Gastrocnemius medialis (tissue), 4 donors: ENCODE data around the gene MEGF11. TPM values are rescaled to one million over a fixed set of nuclear protein-coding genes. Genes with fewer than 3 reads are reported as not detected.

Experiments
- ATAC-seq, 2 donors: fragments of 150-250 bp; one replicate each; pipeline ENCODE4 v1.9.1; 2016
- DNase-seq, 2 donors: peaks; one replicate each; pipeline ENCODE4 v3.0.0-alpha.2; 2019
- H3K27ac ChIP-seq, 4 donors: fragments of 200-600 bp; sonication (generic); 1 replicate in 1 of 4; 2 replicates in 3 of 4; pipeline ENCODE4 v1.5.1; 2016 to 2018; ENCODE audit warnings: mild to moderate bottlenecking in 2 of 4, moderate library complexity in 1 of 4
- H3K27me3 ChIP-seq, 3 donors: fragments of 200-600 bp; sonication (generic) in 2 of 3; 1 replicate in 1 of 3; 2 replicates in 2 of 3; pipeline versions ENCODE4 v1.5.1 to v1.6.0; 2016 to 2019; ENCODE audit warnings: mild to moderate bottlenecking in 1 of 3, moderate library complexity in 1 of 3
- H3K36me3 ChIP-seq, 2 donors: fragments of 200-600 bp; sonication (generic) in 1 of 2; one replicate each; pipeline ENCODE4 v1.5.1; 2017 to 2018
- H3K4me1 ChIP-seq, 2 donors: fragments of 200-600 bp; sonication (generic) in 1 of 2; one replicate each; pipeline ENCODE4 v1.5.1; 2016 to 2017; ENCODE audit warnings: mild to moderate bottlenecking in 2 of 2
- H3K4me3 ChIP-seq, 4 donors: fragments of 200-600 bp; sonication (generic) in 3 of 4; 1 replicate in 1 of 4; 2 replicates in 3 of 4; pipeline ENCODE4 v1.5.1; 2016 to 2019; ENCODE audit warnings: mild to moderate bottlenecking in 2 of 4
- H3K9me3 ChIP-seq, 3 donors: fragments of 200-600 bp; sonication (generic) in 2 of 3; 1 replicate in 1 of 3; 2 replicates in 2 of 3; pipeline ENCODE4 v1.5.1; 2016 to 2019
- POLR2A ChIP-seq, 2 donors: fragments of 450-650 bp; IDR thresholded peaks; one replicate each; pipeline ENCODE4 v1.6.1; 2017; ENCODE audit warnings: antibody characterized with exemption in 2 of 2, mild to moderate bottlenecking in 2 of 2, moderate library complexity in 2 of 2
- in situ Hi-C, 4 donors: fragments of 200-750 bp; cut with MboI; loops; one replicate each; pipeline versions ENCODE4 v1.15.0 to v1.8.0; 2017; ENCODE audit warnings: low sequenced_read_pairs in 4 of 4
- intact Hi-C: fragments of 100-400 bp; cut with DNase I; formaldehyde crosslinking; loops from one replicate; pipeline ENCODE4 v1.15.1; 2023; ENCODE audit warnings: low total_unique reads
- total RNA-seq, 4 donors: library from RNA; depleted of rRNA; stranded (reverse); fragments of >200 nt; gene quantifications; one replicate each; pipeline versions ENCODE4 v1.1.0 to v1.2.3, GENCODE V29; 2016
- TF ChIP-seq, protein P1 (sequence below), 5 experiments: fragments of 450-650 bp in 3 of 5; fragments of 200-600 bp in 2 of 5; sonication (generic) in 2 of 5; IDR thresholded peaks in 4 of 5; conservative IDR thresholded peaks in 1 of 5; 1 replicate in 4 of 5; 2 replicates in 1 of 5; pipeline ENCODE4 v1.5.1; 2016 to 2019; ENCODE audit warnings: antibody characterized with exemption in 5 of 5, mild to moderate bottlenecking in 3 of 5, moderate library complexity in 3 of 5

Gene MEGF11
- total RNA-seq, 4 donors from 2014 or later = not detected

DNA sequence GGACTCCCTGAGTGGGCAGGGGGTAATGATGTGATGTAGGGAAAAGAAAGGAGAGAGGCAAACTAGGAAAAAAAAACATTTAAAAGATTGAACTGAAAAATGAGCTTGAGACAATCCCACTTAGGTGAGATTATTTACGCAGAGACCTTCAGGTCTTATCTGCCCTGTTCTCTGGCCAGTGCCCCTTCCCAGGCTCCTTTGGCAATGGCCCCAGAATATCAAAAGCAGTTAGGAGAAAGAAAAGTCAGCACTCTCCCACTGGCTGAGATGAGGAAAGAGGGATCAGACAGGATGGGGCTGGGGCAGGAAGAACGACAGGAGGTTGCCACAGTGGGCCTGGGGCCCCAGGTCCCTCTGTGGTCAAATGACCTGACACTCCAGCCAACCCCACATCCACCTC is 105.4 kb downstream of the MEGF11 start:
- Histone ChIP-seq H3K4me1 (no peaks in the 10 kb centered on the region), H3K4me3 (no peak overlapping the region), H3K27me3 (peaks cover 0 to 16% (median 0%) of the 10 kb centered on the region in 3 donors), H3K36me3 (no peaks in the 10 kb centered on the region), H3K27ac (no peak overlapping the region), H3K9me3 (no peaks in the 10 kb centered on the region)
- TF ChIP-seq, protein P1, sequence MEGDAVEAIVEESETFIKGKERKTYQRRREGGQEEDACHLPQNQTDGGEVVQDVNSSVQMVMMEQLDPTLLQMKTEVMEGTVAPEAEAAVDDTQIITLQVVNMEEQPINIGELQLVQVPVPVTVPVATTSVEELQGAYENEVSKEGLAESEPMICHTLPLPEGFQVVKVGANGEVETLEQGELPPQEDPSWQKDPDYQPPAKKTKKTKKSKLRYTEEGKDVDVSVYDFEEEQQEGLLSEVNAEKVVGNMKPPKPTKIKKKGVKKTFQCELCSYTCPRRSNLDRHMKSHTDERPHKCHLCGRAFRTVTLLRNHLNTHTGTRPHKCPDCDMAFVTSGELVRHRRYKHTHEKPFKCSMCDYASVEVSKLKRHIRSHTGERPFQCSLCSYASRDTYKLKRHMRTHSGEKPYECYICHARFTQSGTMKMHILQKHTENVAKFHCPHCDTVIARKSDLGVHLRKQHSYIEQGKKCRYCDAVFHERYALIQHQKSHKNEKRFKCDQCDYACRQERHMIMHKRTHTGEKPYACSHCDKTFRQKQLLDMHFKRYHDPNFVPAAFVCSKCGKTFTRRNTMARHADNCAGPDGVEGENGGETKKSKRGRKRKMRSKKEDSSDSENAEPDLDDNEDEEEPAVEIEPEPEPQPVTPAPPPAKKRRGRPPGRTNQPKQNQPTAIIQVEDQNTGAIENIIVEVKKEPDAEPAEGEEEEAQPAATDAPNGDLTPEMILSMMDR (IDR thresholded peaks at IDR 0.05 in 4 of 5, conservative IDR thresholded peaks at IDR 0.05 in 1 of 5) = no peak
- no peak for TF ChIP-seq POLR2A (IDR thresholded peaks at IDR 0.05)
- no peak for DNase-seq
- intact Hi-C loops (no loop called here), in situ Hi-C loops (no loop called here)
- no peak for ATAC-seq

DNA sequence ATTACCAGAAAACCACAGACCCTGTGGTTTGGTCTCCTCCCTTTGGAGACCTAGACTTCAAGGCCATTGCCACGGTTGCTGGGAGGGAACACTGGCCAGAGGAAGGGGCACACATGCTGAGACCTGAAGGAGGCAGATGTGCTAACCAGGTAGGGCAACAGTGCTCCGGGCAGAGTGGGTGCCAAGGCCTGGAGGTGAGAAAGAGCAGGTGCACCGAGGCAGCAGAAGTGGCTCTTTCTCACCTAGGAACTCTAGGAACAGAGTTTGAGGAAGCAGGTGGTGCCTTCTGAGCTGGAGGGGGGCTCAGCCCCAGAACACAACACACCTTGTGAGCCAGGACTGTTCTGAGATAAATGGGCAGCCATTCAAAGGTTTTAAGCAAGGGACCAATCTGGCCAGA is 106.1 kb downstream of the MEGF11 start:
- Histone ChIP-seq H3K9me3 (no peaks in the 10 kb centered on the region), H3K4me3 (no peak overlapping the region), H3K36me3 (no peaks in the 10 kb centered on the region), H3K27ac (no peak overlapping the region), H3K27me3 (peaks cover 0 to 11% (median 0%) of the 10 kb centered on the region in 3 donors), H3K4me1 (no peaks in the 10 kb centered on the region)
- intact Hi-C loops (no loop called here), in situ Hi-C loops (no loop called here)
- ATAC-seq = no peak
- TF ChIP-seq POLR2A (IDR thresholded peaks at IDR 0.05) = no peak
- TF ChIP-seq, protein P1 (IDR thresholded peaks at IDR 0.05 in 4 of 5, conservative IDR thresholded peaks at IDR 0.05 in 1 of 5) = no peak
- DNase-seq = no peak

DNA sequence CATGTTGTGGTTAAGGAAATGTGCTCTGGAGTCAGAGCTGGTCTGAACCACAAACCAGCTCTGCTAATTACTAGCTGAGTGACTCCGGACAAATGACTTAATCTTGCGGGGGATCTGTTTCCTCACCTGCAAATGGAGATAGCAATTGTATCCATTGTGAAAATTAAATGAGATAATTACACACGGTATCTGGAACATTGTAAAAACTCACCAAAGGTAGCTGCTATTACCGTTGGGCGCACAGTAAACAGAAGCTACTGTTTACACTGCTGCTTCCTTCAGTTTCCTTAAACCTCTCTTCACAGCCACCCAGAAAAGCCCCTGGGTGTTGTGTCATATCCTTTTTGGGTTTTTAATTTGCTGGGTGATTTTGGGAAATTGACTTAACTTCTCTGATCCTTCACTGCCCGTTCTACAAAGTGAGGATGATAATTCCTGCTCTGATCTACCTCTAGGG is 107.8 kb downstream of the MEGF11 start:
- no peak for TF ChIP-seq POLR2A (IDR thresholded peaks at IDR 0.05)
- TF ChIP-seq, protein P1 (IDR thresholded peaks at IDR 0.05 in 4 of 5, conservative IDR thresholded peaks at IDR 0.05 in 1 of 5) = no peak
- Histone ChIP-seq H3K4me3 (no peak overlapping the region), H3K9me3 (no peaks in the 10 kb centered on the region), H3K4me1 (peaks cover 0 to 5% of the 10 kb centered on the region in 2 donors), H3K27ac (no peak overlapping the region), H3K27me3 (peaks cover 0 to 11% (median 0%) of the 10 kb centered on the region in 3 donors), H3K36me3 (no peaks in the 10 kb centered on the region)
- in situ Hi-C loops (no loop called here), intact Hi-C loops (no loop called here)
- ATAC-seq = no peak
- DNase-seq = no peak

DNA sequence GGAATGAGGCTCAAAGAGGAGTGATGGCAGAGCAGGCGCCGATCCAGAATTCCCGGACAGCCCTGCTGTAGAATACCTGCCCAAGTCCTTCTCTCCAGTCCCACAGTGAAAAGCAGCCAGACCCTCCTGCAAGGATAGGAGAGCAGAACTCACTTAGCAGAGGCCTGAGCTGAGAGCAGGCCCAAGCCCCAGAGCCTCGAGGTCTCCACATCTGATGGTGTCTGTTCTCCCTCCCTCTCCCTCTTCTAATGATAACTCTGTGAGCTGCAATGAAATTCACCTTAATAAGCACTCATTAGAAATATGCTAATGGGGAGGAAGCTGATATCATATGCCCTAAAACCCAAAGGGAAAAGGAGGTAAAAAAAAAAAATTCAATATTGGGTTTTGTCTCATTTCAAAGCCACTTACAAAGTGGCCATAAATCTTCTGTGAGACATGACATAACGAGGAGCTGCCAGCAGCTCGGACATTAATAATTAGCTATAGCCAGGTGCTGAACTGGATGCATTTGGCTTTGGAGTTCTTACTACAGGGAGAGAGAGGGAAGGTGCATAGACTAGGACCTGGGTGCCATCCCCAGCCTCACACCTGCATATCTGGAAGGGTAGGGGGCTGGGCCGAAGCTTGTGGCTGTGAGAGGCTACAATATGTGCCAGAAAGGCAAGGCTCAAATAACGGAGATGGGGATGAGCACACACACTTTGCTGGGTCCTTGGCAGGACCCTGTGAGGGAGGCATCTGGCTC is 108.4 kb downstream of the MEGF11 start:
- in situ Hi-C loops = no loop called here
- intact Hi-C loops = no loop called here
- H3K36me3 ChIP-seq = no peaks in the 10 kb centered on the region
- H3K27me3 ChIP-seq = peaks cover 0 to 9% (median 0%) of the 10 kb centered on the region in 3 donors
- TF ChIP-seq, protein P1 (IDR thresholded peaks at IDR 0.05 in 4 of 5, conservative IDR thresholded peaks at IDR 0.05 in 1 of 5) = no peak
- no peak for TF ChIP-seq POLR2A (IDR thresholded peaks at IDR 0.05)
- H3K4me1 ChIP-seq = peaks cover 0 to 9% of the 10 kb centered on the region in 2 donors
- H3K9me3 ChIP-seq = no peaks in the 10 kb centered on the region
- no peak for ATAC-seq
- DNase-seq = no peak
- H3K4me3 ChIP-seq = no peak overlapping the region
- H3K27ac ChIP-seq = no peak overlapping the region
